B cell (primary cell): Measurements from ENCODE around the gene IQCK. TPM values are rescaled to one million over a fixed set of nuclear protein-coding genes. Genes with fewer than 3 reads are reported as not detected.

ENCODE experiments used
- ATAC-seq: fragments of 200-7000 bp; cut with Tn5 transposase; one replicate; pipeline ENCODE4 v1.10.0; 2021; ENCODE audit warnings: low read depth, mild to moderate bottlenecking, moderate number of reproducible peaks, moderate library complexity
- CTCF ChIA-PET: fragments of 350-600 bp; sonication (Branson Sonifier 250); formaldehyde crosslinking; loops from one replicate; lab custom pipeline; 2021; ENCODE audit warnings: antibody characterized with exemption, inconsistent platforms; lab: Charles Lee
- POLR2A ChIA-PET: fragments of 350-600 bp; sonication (Branson Sonifier 250); formaldehyde crosslinking; loops from one replicate; lab custom pipeline; 2021; ENCODE audit warnings: antibody characterized with exemption; lab: Charles Lee
- DNase-seq: peaks from one replicate; pipeline ENCODE4 v3.0.0; 2013
- H2AFZ ChIP-seq: 2 replicates; pipeline ENCODE4 v1.6.1; 2012; ENCODE audit warnings: mild to moderate bottlenecking, low read depth, low read length; ENCODE audit not compliant: insufficient read depth, poor library complexity, severe bottlenecking
- H3K27ac ChIP-seq, 2 donors: 1 replicate in 1 of 2; 2 replicates in 1 of 2; pipeline ENCODE4 v1.5.1; 2012 to 2013; ENCODE audit warnings: low read length in 2 of 2, mild to moderate bottlenecking in 2 of 2, moderate library complexity in 1 of 2
- H3K27me3 ChIP-seq, 4 experiments: fragments of 200-600 bp in 1 of 4; sonication (generic) in 1 of 4; replicated peaks in 1 of 4; 1 replicate in 2 of 4; 2 replicates in 2 of 4; pipeline versions ENCODE4 v1.6.1 to v1.7.0; 2013 to 2016; ENCODE audit warnings: low read length in 3 of 4, mild to moderate bottlenecking in 2 of 4, mixed read lengths in 1 of 4, moderate library complexity in 1 of 4; ENCODE audit not compliant: insufficient read depth in 4 of 4, control insufficient read depth in 3 of 4; ENCODE audit errors: control extremely low read depth in 1 of 4
- H3K36me3 ChIP-seq, 2 experiments: replicated peaks in 1 of 2; 1 replicate in 1 of 2; 2 replicates in 1 of 2; pipeline versions ENCODE4 v1.6.1 to v1.7.1; 2013; ENCODE audit warnings: low read length in 1 of 2; ENCODE audit not compliant: insufficient read depth in 2 of 2, control insufficient read depth in 1 of 2; ENCODE audit errors: control extremely low read depth in 1 of 2, extremely low read depth in 1 of 2
- H3K4me1 ChIP-seq, 2 donors: fragments of 200-600 bp in 1 of 2; sonication (generic) in 1 of 2; 1 replicate in 1 of 2; 2 replicates in 1 of 2; pipeline versions ENCODE4 v1.5.1 to v1.6.1; 2013 to 2017; ENCODE audit warnings: low read length in 2 of 2; ENCODE audit not compliant: control insufficient read depth in 2 of 2, insufficient read depth in 2 of 2
- H3K4me2 ChIP-seq: replicated peaks from 2 replicates; pipeline ENCODE3; 2012; ENCODE audit warnings: mild to moderate bottlenecking, low read depth, low read length; ENCODE audit not compliant: poor library complexity, severe bottlenecking
- H3K4me3 ChIP-seq, 5 experiments: fragments of 200-600 bp in 1 of 5; sonication (generic) in 1 of 5; 1 replicate in 3 of 5; 2 replicates in 2 of 5; pipeline versions ENCODE4 v1.5.1 to v1.7.0; 2011 to 2016; ENCODE audit warnings: low read length in 4 of 5, mild to moderate bottlenecking in 4 of 5, low read depth in 2 of 5, control low read depth in 1 of 5, moderate library complexity in 1 of 5; ENCODE audit not compliant: insufficient read depth in 1 of 5; ENCODE audit errors: control extremely low read depth in 1 of 5, extremely low read depth in 1 of 5
- H3K79me2 ChIP-seq: fragments of 200-600 bp; sonication (generic); one replicate; pipeline ENCODE4 v1.6.0; 2016; ENCODE audit warnings: low read length; ENCODE audit not compliant: control insufficient read depth, insufficient read depth
- H3K9ac ChIP-seq: fragments of 200-600 bp; sonication (generic); 2 replicates; pipeline ENCODE4 v1.6.1; 2017; ENCODE audit warnings: mild to moderate bottlenecking, low read length, moderate library complexity
- H3K9me3 ChIP-seq, 3 donors: one replicate each; pipeline versions ENCODE4 v1.6.1 to v1.7.1; 2013; ENCODE audit warnings: low read length in 2 of 3; ENCODE audit not compliant: control insufficient read depth in 2 of 3, insufficient read depth in 1 of 3; ENCODE audit errors: control extremely low read depth in 1 of 3
- H4K20me1 ChIP-seq: 2 replicates; pipeline ENCODE4 v1.6.0; 2012; ENCODE audit warnings: mild to moderate bottlenecking, low read length; ENCODE audit not compliant: insufficient read depth, control insufficient read depth, poor library complexity, severe bottlenecking
- H3K27ac Mint-ChIP-seq: one replicate; pipeline ENCODE4 v1.8.0; 2021; ENCODE audit warnings: mixed read lengths
- H3K27me3 Mint-ChIP-seq: one replicate; pipeline ENCODE4 v1.8.0; 2021; ENCODE audit warnings: mixed read lengths
- H3K4me1 Mint-ChIP-seq: one replicate; pipeline ENCODE4 v1.8.0; 2021; ENCODE audit warnings: mixed read lengths
- H3K4me3 Mint-ChIP-seq: one replicate; pipeline ENCODE4 v1.8.0; 2021; ENCODE audit warnings: mixed read lengths
- H3K9me3 Mint-ChIP-seq: one replicate; pipeline ENCODE4 v1.8.0; 2022; ENCODE audit warnings: mixed read lengths; ENCODE audit not compliant: insufficient read depth
- EZH2 ChIP-seq: IDR thresholded peaks from 2 replicates; pipeline ENCODE4 v1.6.1; 2012; ENCODE audit warnings: borderline replicate concordance, low read depth, mild to moderate bottlenecking, moderate library complexity, low read length; ENCODE audit not compliant: insufficient read depth, poor library complexity, severe bottlenecking
- WGBS: methylation state at CpG from one replicate; pipeline ENCODE4 v1.1.5; 2013; ENCODE audit warnings: missing lambda C conversion rate; ENCODE audit not compliant: insufficient coverage; 5-methylcytosine and 5-hydroxymethylcytosine counted together
- intact Hi-C: fragments of 100-400 bp; cut with micrococcal nuclease; formaldehyde crosslinking; loops from one replicate; pipeline ENCODE4 v1.10.0; 2022
- polyA plus RNA-seq: library from polyadenylated mRNA; depleted of rRNA; stranded (reverse); fragments of >200 nt; gene quantifications from 2 replicates; pipeline ENCODE4 v1.2.3, GENCODE V29; 2012
- small RNA-seq: library from RNA; depleted of rRNA; stranded (forward); fragments of <200 nt; gene quantifications from one replicate; pipeline ENCODE3, GENCODE V24; 2012; ENCODE audit warnings: low replicate concordance, low read depth; ENCODE audit not compliant: insufficient read length
- total RNA-seq, 2 donors: library from RNA; stranded (reverse); fragments of 120-200 nt in 1 of 2; gene quantifications; 1 replicate in 1 of 2; 2 replicates in 1 of 2; pipeline versions ENCODE4 v1.2.3 to v1.2.4, GENCODE V29; 2013 to 2022
- TF ChIP-seq, protein P1 (sequence below): fragments of 200-600 bp; IDR thresholded peaks from one replicate; pipeline ENCODE4 v1.8.0; 2022; ENCODE audit warnings: antibody characterized with exemption, mild to moderate bottlenecking

The IQCK gene
- total and polyA plus RNA-seq, 2 donors (not counting 1 experiment from before 2014, with no cell fraction given) = 1.00 to 3.0 TPM

DNA sequence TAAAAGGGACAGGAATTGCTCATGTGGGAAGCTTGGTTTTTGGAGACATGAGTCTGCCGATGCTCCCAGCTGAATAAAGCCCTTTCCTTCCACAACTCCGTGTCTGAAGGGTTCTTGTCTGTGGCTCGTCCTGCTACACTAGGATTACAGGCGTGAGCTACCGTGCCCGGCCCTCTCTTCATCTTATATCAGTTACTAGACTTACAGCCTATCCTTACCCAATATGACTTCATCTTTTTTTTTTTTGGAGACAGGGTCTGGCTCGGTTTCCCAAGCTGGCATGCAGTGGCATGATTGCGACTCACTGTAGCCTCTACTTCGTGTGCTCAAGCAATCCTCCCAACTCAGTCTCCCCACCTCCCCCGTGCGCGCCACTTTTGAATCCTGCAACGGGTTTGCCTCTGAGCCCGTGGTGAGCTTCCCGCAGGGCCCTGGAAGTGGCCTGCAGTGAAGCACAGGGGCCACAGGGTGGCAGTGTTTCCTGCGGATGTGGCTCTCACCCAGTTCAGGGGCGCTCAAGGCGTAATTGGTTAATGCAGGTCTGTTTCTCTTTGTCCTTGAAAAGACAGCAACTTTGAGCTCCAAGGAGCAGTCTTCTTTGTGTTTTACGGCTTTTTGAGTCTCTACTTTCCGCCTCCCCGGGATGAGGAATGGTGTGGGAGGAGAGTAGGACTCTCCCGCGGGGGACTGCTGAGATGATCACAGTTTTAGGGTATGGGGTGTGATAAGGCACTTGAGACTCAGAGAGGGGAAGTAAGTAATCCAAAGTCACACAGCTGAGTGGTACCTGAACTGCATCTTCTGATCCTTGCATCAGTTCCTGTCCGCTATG, 189.3 kb downstream of the IQCK start:
- peaks cover 0 to 12% (median 3%) of the 10 kb centered on the region in 3 donors for H3K9me3 ChIP-seq
- no peak overlapping the region for H3K4me3 Mint-ChIP-seq
- no peaks in the 10 kb centered on the region for H4K20me1 ChIP-seq
- H2AFZ ChIP-seq = peak overlapping the region; percentile 55
- H3K27ac Mint-ChIP-seq = no peak overlapping the region
- peaks cover 0 to 5% of the 10 kb centered on the region in 2 donors for H3K4me1 ChIP-seq
- peaks cover 0 to 10% (median 0%) of the 10 kb centered on the region in 4 experiments for H3K27me3 ChIP-seq
- no peak for TF ChIP-seq EZH2
- TF ChIP-seq, protein P1, sequence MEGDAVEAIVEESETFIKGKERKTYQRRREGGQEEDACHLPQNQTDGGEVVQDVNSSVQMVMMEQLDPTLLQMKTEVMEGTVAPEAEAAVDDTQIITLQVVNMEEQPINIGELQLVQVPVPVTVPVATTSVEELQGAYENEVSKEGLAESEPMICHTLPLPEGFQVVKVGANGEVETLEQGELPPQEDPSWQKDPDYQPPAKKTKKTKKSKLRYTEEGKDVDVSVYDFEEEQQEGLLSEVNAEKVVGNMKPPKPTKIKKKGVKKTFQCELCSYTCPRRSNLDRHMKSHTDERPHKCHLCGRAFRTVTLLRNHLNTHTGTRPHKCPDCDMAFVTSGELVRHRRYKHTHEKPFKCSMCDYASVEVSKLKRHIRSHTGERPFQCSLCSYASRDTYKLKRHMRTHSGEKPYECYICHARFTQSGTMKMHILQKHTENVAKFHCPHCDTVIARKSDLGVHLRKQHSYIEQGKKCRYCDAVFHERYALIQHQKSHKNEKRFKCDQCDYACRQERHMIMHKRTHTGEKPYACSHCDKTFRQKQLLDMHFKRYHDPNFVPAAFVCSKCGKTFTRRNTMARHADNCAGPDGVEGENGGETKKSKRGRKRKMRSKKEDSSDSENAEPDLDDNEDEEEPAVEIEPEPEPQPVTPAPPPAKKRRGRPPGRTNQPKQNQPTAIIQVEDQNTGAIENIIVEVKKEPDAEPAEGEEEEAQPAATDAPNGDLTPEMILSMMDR = peak; percentile 87
- ATAC-seq = peak; percentile 78
- ChIA-PET CTCF (interaction anchor here (0.6 to 2.8 kb wide), 15 partner anchors 8 to 835 kb away, joined by 3 to 26 read pairs (median 4); no protein-coding TSS in a partner anchor), POLR2A (no interaction called here)
- H3K4me2 ChIP-seq = peak overlapping the region; percentile 23
- no peak overlapping the region for H3K9ac ChIP-seq
- intact Hi-C loops = no loop called here
- peaks cover 6% of the 10 kb centered on the region for H3K4me1 Mint-ChIP-seq
- no peaks in the 10 kb centered on the region for H3K36me3 ChIP-seq
- no peaks in the 10 kb centered on the region for H3K9me3 Mint-ChIP-seq
- peak; percentile 59 for DNase-seq
- H3K79me2 ChIP-seq = no peaks in the 10 kb centered on the region
- H3K4me3 ChIP-seq = no peak overlapping the region
- H3K27me3 Mint-ChIP-seq = peaks cover 27% of the 10 kb centered on the region
- H3K27ac ChIP-seq = no peak overlapping the region
- 23% methylated on average over 22 of the region's 24 CpGs for WGBS

Small RNA genes lying within 50 kb of the gene (small RNA-seq; reads per million reads assigned to genes)
- not detected for gene LARP7P2

Other genes with a start within 250 kb of the IQCK start
- 24.1 and 25.3 TPM in 2 replicates for gene GDE1, start 196.2 kb upstream of the IQCK start, total RNA-seq
- gene GDE1, start 196.2 kb upstream of the IQCK start, polyA plus RNA-seq = 9.8 and 10.0 TPM in 2 replicates
- 23.2 and 23.6 TPM in 2 replicates for gene CCP110, start 194.3 kb upstream of the IQCK start, total RNA-seq
- 4.9 and 5.9 TPM in 2 replicates for gene CCP110, start 194.3 kb upstream of the IQCK start, polyA plus RNA-seq
- 62.1 and 63.6 TPM in 2 replicates for gene VPS35L, start 162.6 kb upstream of the IQCK start, total RNA-seq
- gene VPS35L, start 162.6 kb upstream of the IQCK start, polyA plus RNA-seq = 16.2 and 17.5 TPM in 2 replicates
- gene KNOP1, start within 50 bp of the IQCK start, total RNA-seq = 12.0 and 16.9 TPM in 2 replicates
- gene KNOP1, start within 50 bp of the IQCK start, polyA plus RNA-seq = 1.2 and 1.6 TPM in 2 replicates
- gene GPRC5B, start 166.6 kb downstream of the IQCK start, total RNA-seq = not detected in 2 replicates
- 0.06 TPM in 1 of 2 replicates, not detected in the other for gene GPRC5B, start 166.6 kb downstream of the IQCK start, polyA plus RNA-seq